Stimulated activated naive CD4-positive, alpha-beta T cell treated with Interleukin-2 at 50 U/mL for 16 hours (primary cell): ENCODE data around the gene AGPAT4.

Experiments
- DNase-seq: peaks from one replicate; lab custom pipeline; 2025; lab: John Stamatoyannopoulos, UW

AGPAT4 gene

GRCh38 chr6:161166176-161166575 is 107.7 kb downstream of the AGPAT4 start:
- no peak for DNase-seq

DNA sequence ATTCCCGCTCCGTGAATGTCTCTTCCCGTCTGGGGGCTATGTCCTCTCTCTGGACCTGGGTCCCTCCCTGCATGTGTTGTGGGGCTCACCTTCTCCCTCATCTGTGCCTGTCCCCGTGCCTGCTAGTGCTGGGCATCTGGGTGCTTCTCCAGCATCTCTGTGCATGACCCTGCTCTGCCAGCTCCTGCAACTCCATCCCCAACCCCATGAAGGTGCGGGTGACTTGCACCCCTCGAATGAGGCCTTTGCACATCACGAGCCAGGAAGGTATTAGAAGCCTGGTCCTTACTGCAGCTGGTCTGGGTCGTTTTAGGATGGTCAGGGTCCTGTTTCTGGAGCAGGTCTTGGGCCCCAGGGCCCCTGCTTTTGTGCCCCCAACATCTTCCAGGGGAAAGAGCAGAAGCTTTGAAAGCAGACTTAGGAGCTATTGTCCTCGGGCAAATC is 109.7 kb downstream of the AGPAT4 start:
- no peak for DNase-seq

DNA sequence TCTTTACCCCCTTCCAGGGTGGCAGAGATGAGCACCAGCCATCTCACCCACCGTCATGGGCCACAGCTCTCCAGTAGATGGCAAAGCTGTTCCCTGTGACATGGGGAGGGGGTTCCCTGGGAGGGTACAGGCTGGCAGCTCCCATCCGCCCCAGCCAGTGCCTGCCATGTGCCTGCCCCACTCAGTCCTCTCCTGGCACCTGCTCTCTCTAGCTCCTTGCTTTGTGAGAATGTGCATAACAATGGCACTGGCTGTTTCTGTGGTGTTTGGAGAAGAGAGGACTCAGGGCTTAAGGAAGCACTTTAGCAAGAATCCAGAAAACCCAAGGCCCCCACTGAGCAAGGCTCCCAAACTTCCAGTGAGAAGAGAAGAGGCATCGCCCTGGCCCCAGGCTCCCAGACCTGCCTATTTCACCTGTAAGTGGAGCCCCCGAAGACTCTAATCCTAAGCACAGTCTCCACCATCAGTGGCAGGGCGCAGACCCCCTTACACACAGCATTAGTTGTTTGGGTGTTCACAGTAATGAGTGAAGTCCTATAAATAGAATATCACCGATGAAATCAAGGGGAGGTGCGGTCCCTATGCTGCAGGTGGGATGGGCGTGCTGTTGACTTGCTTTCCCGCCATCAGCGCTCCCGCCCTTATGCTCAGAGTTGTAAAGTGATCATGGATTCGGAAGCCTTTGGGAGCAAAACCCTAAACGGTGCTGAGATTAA is 110.2 kb downstream of the AGPAT4 start:
- no peak for DNase-seq

DNA sequence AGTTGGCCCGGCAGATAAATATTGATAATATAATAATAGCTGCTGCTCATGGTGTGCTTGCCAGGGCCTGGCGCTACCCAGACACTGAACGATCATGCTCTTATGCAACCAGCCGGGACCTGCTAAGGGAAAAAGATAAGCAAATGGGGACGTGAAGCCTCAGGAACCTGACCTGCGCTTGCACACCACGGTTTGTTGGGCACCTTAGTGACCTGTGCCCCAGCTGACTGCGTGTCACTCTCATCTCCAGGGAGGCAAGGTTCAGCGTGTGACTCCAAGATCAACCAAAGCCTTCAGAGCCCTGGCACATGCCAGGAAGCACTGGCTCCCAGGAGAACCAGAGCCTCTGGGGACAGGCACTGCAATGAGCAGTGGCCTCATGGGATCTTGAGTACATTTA is 111.1 kb downstream of the AGPAT4 start:
- DNase-seq: no peak

- no peak for DNase-seq
Measured at GRCh38 chr6:161161889-161162624, 111.8 kb downstream of the AGPAT4 start.

DNA sequence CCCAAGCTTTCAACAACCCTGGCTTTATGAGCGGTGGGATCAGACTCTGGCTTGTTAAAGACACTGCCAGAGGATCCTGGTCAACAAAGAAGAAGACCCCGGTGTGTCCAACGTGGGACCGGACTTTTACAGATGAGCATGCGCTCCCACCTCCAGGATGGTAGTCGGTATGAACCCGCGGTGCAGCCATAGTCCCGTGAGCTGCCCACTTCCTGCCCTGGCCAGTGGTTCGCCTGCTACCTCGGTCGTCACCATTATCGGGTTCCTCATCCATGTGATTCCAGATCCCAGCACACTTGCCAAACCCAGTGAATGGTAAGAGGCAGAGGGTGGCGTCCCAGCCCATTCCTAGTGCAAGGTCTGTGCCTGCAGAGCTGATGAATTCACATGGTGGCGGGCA is 112.7 kb downstream of the AGPAT4 start:
- no peak for DNase-seq

- DNase-seq: no peak
Measured at GRCh38 chr6:161154796-161155335, 119.0 kb downstream of the AGPAT4 start.

DNA sequence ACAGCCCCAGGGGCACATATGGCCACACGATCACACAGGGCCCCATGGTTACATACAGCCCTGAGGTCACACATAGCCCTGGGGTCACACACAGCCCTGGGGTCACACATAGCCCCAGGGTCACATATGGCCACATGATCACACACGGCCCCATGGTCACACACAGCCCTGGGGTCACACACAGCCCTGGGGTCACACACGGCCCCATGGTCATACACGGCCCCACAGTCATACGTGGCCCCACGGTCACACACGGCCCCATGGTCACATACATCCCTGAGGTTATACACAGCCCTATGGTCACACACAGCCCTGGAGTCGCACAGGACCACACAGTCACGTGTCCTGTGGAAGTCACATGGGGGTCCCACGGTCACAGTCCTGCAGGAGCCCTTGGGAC is 120.1 kb downstream of the AGPAT4 start:
- DNase-seq: no peak

DNA sequence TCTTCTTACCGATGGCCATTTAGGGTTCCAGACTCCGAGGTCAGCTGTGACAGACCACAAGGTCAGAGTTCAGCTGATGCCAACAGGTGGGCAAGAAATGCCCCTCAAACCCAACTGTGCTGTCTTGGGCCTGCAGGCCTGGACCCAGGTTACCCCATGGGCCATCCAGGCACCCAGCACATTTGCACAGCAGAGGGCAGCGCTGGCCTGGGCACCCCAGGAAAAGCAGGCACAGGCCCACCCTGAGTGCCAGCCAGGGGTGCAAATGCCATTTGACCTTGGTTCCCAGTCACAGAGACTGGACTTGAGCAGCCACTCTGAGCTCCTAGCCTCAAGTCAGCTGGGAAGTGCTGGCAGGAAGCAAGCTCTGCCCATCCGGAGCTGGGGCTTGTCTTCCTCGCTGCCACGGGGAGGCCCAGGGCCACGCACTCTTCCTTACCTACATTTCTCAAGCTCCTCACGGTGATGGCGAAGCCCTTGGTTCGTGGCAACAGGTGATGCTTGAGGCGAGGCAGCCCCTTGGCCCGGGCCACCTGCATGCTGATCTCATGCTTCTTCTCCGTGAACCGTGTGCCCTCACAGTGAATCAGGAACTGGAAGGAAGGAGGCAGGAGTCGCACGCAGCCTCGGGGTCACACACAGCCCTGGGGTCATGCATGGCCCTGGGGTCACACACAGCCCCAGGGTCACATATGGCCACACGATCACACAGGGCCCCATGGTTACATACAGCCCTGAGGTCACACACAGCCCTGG is 120.8 kb downstream of the AGPAT4 start:
- DNase-seq: no peak

- DNase-seq: no peak
Measured at GRCh38 chr6:161152527-161152862, 121.4 kb downstream of the AGPAT4 start.

DNA sequence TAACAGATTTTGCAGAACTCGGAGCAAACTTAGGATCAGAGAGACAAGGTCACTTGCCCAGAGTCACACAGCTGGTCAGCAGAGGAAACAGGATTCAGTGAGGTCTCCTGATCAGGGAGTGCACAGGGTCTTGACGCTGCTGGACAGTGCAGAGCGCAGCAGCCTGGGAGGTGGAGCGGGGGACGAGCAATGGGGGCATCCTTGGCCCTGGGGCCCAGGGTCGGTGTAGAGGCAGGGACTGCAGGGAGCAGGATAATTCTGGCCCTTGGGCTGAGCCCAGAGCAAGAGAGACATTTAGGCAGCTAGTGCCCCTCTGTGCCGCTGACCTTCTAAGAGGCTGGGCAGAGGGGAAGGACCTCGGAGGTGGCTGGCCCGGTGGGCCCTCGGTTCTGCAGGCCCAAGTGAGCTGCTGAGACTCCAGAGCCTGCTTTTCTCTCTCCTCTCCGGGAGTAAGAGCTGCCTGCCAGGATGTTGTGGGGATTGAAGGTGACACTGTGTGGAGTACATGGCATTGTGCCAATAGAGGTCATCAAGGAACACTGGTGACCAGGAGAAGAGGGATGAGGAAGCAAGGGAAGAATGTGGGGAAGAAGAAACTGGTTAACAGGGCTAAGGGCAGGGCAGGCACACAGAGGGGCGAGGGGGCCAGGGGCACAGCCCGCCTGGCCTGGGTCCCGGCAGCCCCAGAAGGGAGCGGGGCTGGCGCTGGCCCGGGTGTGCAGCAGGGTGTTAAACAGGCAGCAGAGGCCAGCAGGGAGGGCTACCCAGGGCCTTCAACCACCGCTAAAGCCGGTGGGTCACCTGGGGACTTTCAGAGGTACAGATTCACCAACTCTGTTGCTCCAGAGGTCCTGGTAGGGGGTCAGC is 122.0 kb downstream of the AGPAT4 start:
- no peak for DNase-seq

GRCh38 chr6:161151059-161151645 is 122.7 kb downstream of the AGPAT4 start:
- no peak for DNase-seq

- no peak for DNase-seq
Measured at GRCh38 chr6:161150566-161150965, 123.3 kb downstream of the AGPAT4 start.

GRCh38 chr6:161150136-161150535 is 123.7 kb downstream of the AGPAT4 start:
- DNase-seq: no peak

DNA sequence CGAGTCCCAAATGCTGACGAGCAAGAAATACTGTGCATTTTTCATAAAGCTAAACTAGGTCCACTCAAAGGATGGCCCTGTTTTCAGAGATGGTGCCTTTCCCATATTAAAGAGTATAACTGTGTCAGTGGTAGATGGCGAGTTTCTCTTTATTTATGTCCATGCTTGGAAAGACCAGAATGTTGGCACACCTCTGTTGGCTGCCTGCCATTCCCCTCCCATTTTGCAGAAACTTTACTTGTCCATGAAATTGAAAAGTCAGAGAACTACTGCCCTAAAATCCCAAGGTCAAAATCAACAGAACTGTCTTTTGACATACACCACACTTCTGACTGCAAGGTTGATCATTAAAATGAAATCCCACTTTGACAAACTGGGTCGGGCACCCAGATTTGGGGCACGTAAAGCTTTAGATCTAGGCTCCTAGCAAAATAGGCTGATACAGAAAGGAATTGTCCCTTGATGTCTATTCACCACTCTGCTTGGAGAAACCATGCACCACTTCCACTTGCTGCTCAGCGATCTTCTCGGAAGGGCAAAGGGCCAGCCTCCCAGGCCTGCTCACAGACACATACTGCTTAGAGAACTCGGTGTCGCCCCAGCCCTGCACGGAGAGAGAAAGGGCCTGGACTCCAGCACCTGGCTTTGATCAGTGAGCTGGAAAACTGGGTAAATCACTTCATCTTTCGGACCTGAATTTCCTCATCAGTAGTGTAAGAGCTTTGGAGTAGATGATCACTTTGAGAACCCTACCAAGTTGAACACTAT is 130.0 kb downstream of the AGPAT4 start:
- no peak for DNase-seq

DNA sequence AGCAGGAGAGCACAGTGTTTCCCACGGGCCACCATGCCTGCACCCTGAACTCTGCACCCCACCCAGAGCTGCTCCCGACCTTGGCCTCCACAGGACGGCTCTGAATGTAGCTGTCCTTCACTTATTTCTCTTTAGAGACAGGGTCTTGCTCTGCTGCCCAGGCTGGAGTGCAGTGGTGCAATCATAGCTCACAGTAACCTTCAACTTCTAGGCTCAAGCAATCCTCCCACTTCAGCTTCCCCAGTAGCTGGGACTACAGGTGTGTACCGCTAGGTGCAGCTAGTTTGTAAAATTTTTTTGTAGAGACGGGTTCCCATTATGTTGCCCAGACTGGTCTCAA is 130.9 kb downstream of the AGPAT4 start:
- DNase-seq: no peak

GRCh38 chr6:161141173-161141572 is 132.7 kb downstream of the AGPAT4 start:
- no peak for DNase-seq

DNA sequence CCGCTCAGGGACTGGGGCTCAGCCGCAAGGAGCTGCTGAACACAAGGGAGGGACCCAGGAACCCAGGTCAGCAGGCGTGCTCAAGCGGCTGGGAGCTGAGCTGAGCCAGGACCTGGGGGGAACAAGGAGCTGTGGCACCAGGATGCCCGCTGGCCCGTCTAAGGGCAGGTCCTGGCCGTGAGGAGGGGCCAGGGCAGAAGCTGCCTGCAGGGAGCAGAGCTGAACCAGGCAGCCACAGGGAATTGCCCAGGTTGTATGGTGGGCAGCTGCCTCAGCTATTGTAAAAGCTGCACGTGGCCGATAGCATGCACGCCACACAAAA is 133.3 kb downstream of the AGPAT4 start:
- no peak for DNase-seq

DNA sequence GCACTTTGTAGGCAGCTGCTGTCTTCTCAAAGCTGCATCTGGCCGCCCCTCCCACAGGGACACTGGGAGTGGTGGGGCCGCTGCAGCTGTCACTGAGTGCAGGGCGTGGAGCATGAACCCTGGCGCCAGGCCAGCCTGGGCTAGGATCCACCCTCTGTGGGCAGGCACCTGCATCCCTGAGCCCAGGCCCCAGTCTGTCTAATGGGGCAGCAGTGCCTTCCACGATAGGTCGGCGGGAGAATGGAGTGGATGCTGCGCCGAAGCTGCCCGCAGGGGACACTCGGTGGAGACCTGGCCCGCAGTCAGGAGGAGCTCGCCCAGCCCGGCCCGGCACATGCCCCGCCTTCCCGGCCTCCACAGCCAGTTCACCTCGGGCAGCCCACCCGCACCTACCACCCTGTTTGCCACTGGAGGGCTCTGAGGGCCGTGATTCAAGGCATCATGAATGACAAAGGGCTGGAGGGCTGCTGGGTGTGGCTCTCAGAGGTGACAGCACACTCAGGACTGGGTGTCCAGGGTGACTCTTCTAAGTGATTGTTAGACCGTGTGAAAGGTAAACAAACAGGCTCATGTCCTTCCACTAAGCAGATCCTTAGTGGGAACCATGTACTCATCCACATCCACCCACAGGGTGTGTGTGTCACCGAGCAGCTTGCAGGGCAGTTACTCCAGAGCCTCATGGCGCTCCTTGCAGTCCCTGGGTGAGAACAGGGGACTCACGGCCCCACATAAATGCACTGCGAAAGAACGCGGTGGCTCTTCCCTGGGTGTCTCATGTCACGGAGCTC is 133.9 kb downstream of the AGPAT4 start:
- DNase-seq: no peak

GRCh38 chr6:161139304-161139765 is 134.5 kb downstream of the AGPAT4 start:
- no peak for DNase-seq
